ENCODE results near the gene CMTM1.

CMTM1 gene

GRCh38 chr16:66569827-66570405, 3.7 kb downstream of the CMTM1 start:
- ATAC-seq = peak; percentile 34

GRCh38 chr16:66572356-66572755, 6.1 kb downstream of the CMTM1 start:
- no peak for ATAC-seq
- TF ChIP-seq SNAI2 (CRISPR knock-in tag; IDR thresholded peaks at IDR 0.05) = no peak
- no peak for TF ChIP-seq ZFP3 (CRISPR knock-in tag; IDR thresholded peaks at IDR 0.05)
- TF ChIP-seq ZNF8 (CRISPR knock-in tag; IDR thresholded peaks at IDR 0.05) = no peak
- TF ChIP-seq ZC3H10 (CRISPR knock-in tag; IDR thresholded peaks at IDR 0.05) = no peak
- TF ChIP-seq TCF4 (CRISPR knock-in tag; IDR thresholded peaks at IDR 0.05; ENCODE audit: borderline replicate concordance) = no peak
- no peak for TF ChIP-seq BACH2 (CRISPR knock-in tag; IDR thresholded peaks at IDR 0.05; ENCODE audit: borderline replicate concordance)
- no peak for TF ChIP-seq GLIS3 (CRISPR knock-in tag; IDR thresholded peaks at IDR 0.05)
- TF ChIP-seq OSR1 (CRISPR knock-in tag; IDR thresholded peaks at IDR 0.05) = no peak
- TF ChIP-seq CSDC2 (CRISPR knock-in tag; IDR thresholded peaks at IDR 0.05) = no peak
- TF ChIP-seq ARNTL (CRISPR knock-in tag; IDR thresholded peaks at IDR 0.05; ENCODE audit: borderline replicate concordance, low read depth) = no peak
- no peak for TF ChIP-seq ISL1 (CRISPR knock-in tag; IDR thresholded peaks at IDR 0.05)

More at GRCh38 chr16:66569827-66570405, 3.7 kb downstream of the CMTM1 start:
- no peak for TF ChIP-seq ZNF70 (CRISPR knock-in tag; IDR thresholded peaks at IDR 0.05)
- TF ChIP-seq ISL1 (CRISPR knock-in tag; IDR thresholded peaks at IDR 0.05) = peak; percentile 69

GRCh38 chr16:66574081-66574480, 7.8 kb downstream of the CMTM1 start:
- no peak for ATAC-seq
- TF ChIP-seq RARB (CRISPR knock-in tag; IDR thresholded peaks at IDR 0.05) (no peak), SNAI2 (CRISPR knock-in tag; IDR thresholded peaks at IDR 0.05) (no peak), ISL1 (CRISPR knock-in tag; IDR thresholded peaks at IDR 0.05) (no peak), CREB5 (CRISPR knock-in tag; IDR thresholded peaks at IDR 0.05; ENCODE audit: low read depth) (no peak), CSDC2 (CRISPR knock-in tag; IDR thresholded peaks at IDR 0.05) (no peak), GLIS3 (CRISPR knock-in tag; IDR thresholded peaks at IDR 0.05) (no peak), ZFP3 (CRISPR knock-in tag; IDR thresholded peaks at IDR 0.05) (no peak), PATZ1 (CRISPR knock-in tag; IDR thresholded peaks at IDR 0.05; ENCODE audit: borderline replicate concordance) (no peak), TSHZ2 (CRISPR knock-in tag; IDR thresholded peaks at IDR 0.05) (no peak), ZNF8 (CRISPR knock-in tag; IDR thresholded peaks at IDR 0.05) (no peak), ZFP30 (CRISPR knock-in tag; IDR thresholded peaks at IDR 0.05) (no peak), ZC3H10 (CRISPR knock-in tag; IDR thresholded peaks at IDR 0.05) (no peak), OSR1 (CRISPR knock-in tag; IDR thresholded peaks at IDR 0.05) (no peak)

- TF ChIP-seq PATZ1 (CRISPR knock-in tag; IDR thresholded peaks at IDR 0.05; ENCODE audit: borderline replicate concordance) = no peak
- ATAC-seq = no peak
These were observed 8.3 kb downstream of the CMTM1 start for GRCh38 chr16:66574531-66574930.

- no peak for TF ChIP-seq ZC3H10 (CRISPR knock-in tag; IDR thresholded peaks at IDR 0.05)
- no peak for TF ChIP-seq CSRNP3 (CRISPR knock-in tag; IDR thresholded peaks at IDR 0.05)
- no peak for TF ChIP-seq ZNF565 (CRISPR knock-in tag; conservative IDR thresholded peaks at IDR 0.05; ENCODE audit: low read depth)
- TF ChIP-seq TCF4 (CRISPR knock-in tag; IDR thresholded peaks at IDR 0.05; ENCODE audit: borderline replicate concordance) = no peak
- no peak for TF ChIP-seq PPARA (CRISPR knock-in tag; IDR thresholded peaks at IDR 0.05; ENCODE audit: borderline replicate concordance)
- no peak for TF ChIP-seq PATZ1 (CRISPR knock-in tag; IDR thresholded peaks at IDR 0.05; ENCODE audit: borderline replicate concordance)
- TF ChIP-seq GLIS3 (CRISPR knock-in tag; IDR thresholded peaks at IDR 0.05) = no peak
- TF ChIP-seq ZFP30 (CRISPR knock-in tag; IDR thresholded peaks at IDR 0.05) = no peak
- TF ChIP-seq TOX (CRISPR knock-in tag; IDR thresholded peaks at IDR 0.05; ENCODE audit: borderline replicate concordance) = no peak
- TF ChIP-seq ISL1 (CRISPR knock-in tag; IDR thresholded peaks at IDR 0.05) = no peak
- TF ChIP-seq ESRRG (CRISPR knock-in tag; IDR thresholded peaks at IDR 0.05) = no peak
- ATAC-seq = no peak
These were observed 8.8 kb downstream of the CMTM1 start for GRCh38 chr16:66575060-66575459.
